HG03196 (cell line): ENCODE results near the gene MANBA.

Experiments
- ATAC-seq: cut with Tn5 transposase; IDR thresholded peaks from one replicate; pipeline ENCODE4 v1.9.1; 2021; ENCODE audit not compliant: unreplicated experiment

Gene MANBA

DNA sequence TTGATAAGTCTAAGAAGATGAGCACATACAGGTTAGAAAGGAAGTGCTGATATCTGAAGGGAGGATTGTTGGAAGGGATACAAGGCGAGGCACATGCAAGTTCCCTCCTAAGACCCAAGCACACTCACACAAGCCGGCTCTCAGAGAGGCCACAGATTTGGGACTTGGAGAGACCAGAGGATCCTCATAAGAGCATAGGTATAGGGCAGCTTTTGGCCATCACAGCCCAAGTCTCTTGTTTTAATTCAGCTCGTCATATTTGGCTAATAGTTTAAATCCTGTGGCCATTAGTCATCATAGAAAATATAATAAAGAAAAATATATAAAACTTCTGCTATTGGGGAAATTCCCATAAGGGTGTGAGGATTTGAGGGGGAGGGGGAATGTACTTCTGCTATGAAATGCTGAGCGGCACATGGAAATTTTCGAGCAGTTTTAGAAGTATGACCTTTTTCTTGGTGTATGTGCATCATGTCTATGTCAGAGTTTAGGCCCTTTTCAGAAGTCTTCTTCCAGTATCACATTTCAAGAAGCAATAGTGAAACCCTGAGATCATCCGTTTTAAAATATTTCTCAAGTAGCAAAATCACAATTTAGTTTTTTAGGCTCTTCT, 161.9 kb downstream of the MANBA start:
- peak; percentile 29 for ATAC-seq

- ATAC-seq = peak; percentile 70
Measured at GRCh38 chr4:102598086-102598761, 162.5 kb downstream of the MANBA start.

GRCh38 chr4:102596532-102596931, 164.2 kb downstream of the MANBA start:
- no peak for ATAC-seq

DNA sequence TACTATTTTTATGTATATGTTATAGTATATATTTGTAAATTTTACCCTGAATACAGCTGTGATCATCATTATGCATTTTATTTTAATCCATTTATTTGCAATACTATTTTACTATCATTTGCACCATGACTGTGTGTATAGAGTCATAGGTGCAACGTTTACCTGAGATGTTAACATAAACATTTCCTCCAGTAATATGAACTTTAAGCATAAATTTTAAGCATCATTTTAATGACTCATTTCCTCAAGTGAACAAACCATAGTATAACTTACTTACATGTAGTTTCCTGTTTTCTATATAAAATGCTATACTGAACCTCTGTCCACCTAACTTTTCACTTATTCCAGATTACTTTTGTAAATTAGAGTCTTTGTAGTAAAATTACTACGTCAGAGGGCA, 166.8 kb downstream of the MANBA start:
- no peak for ATAC-seq

- ATAC-seq = no peak
Measured at GRCh38 chr4:102593147-102593546, 167.6 kb downstream of the MANBA start.

GRCh38 chr4:102592256-102592655, 168.5 kb downstream of the MANBA start:
- no peak for ATAC-seq

- ATAC-seq = no peak
Measured at GRCh38 chr4:102589743-102590142, 171.0 kb downstream of the MANBA start.

DNA sequence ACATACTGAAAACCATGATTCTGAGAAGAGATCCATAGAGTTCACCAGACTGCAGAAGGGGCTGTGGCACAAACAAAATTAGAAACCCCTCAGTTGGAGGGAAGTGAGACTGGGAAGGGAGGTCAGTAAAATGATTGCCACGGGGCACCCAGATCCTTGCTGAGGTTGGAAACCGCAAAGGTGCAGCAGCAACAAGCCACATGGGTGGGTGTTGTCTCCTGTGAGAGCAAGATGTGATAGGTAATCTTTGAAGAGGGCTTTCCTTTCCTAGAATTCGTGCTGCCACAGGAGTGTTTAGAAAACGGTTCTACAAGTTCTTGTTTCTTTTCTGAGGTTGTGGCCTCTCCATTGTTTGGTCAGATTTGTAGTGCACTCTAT, 174.1 kb downstream of the MANBA start:
- ATAC-seq = peak; percentile 39

- peak; percentile 35 for ATAC-seq
Measured at GRCh38 chr4:102586002-102586643, 174.6 kb downstream of the MANBA start.

DNA sequence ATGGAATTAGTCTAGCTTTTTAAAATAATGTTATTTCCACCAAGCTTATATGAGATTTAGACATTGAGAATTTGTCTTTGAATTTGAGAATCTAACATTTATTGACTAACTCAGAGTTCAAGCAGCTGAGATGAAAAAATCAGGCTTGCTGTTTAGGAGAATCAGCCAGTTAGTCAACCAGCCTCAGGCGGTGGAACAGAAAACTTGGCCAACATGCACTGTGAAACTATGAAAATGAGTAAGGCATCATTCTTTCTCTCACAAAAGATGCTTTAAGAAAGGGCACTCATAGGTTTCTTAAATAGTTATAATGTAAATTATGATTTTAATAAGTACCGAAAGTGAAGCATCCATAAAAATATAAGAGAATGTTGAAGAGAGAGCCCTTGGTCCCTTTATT, 175.4 kb downstream of the MANBA start:
- peak; percentile 42 for ATAC-seq

DNA sequence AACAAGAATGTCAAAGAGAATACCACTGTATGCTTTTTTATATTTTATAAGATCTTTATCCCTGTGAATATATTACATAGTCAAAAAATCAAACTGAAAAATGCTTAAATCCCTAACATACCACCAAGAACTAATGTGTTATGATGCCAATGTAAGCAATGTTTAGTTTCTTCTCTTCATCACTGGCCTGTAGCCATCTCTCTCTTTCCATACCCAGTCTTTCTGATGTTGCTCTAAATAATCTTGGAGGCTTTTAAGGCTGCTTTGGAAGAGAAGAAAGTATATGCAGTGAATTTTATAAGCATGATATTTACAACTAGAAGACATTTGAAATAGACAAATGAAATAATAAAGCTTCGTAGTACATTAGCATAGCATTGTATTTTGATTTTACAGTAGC, 176.7 kb downstream of the MANBA start:
- no peak for ATAC-seq
